ENCODE results near the gene SLC30A4. TPM values are rescaled to one million over a fixed set of nuclear protein-coding genes. Genes with fewer than 3 reads are reported as not detected.
A peak's percentile ranks its signal among the peaks of the same experiment; 100 is the strongest.

The SLC30A4 gene
- total RNA-seq, 2 donors from 2014 or later, result 0.53 to 1.2 TPM

DNA sequence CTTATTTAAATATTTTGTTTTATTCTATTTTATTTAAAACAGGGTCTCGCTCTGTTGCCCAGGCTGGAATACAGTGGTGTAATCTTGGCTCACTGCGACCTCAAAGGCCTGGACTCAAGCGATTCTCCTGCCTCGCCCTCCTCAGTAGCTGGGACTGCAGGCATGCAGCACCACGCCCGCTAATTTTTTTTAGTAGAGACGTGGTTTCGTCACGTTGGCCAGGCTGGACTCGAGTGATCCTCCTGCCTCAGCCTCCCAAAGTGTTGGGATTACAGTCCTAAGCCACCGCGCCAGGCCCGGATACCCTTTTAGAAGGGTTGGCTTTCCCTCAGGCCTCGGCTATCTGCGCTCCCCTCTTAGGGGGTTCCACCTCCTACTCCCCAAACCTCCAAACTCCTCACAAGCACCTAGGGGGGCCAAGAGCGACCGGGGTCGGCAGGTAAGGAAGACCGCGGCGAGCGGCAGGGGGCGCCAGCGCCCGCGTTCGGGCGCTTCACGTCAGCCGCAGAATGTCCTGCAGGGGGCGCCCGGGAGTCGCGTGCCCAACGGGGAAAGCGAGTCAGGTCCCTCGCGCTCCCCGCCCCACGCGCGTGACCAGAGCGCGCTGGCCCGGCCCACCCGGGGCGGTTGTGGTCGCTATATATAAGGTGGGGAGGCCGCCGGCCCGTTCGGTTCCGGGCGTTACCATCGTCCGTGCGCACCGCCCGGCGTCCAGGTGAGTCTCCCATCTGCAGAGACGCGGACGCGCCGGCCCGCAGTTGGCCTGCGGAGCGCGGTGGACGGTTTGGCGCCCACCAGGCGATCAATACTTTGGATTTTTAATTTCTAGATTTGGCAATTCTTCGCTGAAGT is 92.4 kb downstream of the SLC30A4 start:
- H3K27me3 Mint-ChIP-seq (ENCODE audit: insufficient read depth), result peaks cover 70% of the 10 kb centered on the region
- 13 to 40% methylated on average over 19 to 73 of the region's 73 CpGs for WGBS, 2 experiments (ENCODE audit: insufficient coverage in 1 of 2, insufficient read length in 1 of 2)

More for the DNA sequence above, 92.4 kb downstream of the SLC30A4 start:
- no peaks in the 10 kb centered on the region for H3K9me3 Mint-ChIP-seq
- H3K4me3 Mint-ChIP-seq, result peak overlapping the region; percentile 30
- Histone ChIP-seq H3K4me3 (ENCODE audit: low read length) (peak overlapping the region; percentile 71), H3K9ac (ENCODE audit: extremely low read depth, low read length, poor library complexity, severe bottlenecking) (no peak overlapping the region), H3K36me3 (ENCODE audit: control insufficient read depth, insufficient read depth, low read length) (no peaks in the 10 kb centered on the region), H3K27ac (ENCODE audit: low read depth, low read length) (no peak overlapping the region), H3K4me1 (ENCODE audit: control insufficient read depth, insufficient read depth, low read length) (no peaks in the 10 kb centered on the region), H3K9me3 (ENCODE audit: control insufficient read depth, low read length) (no peaks in the 10 kb centered on the region), H3K27me3 (ENCODE audit: control insufficient read depth, insufficient read depth, low read length, poor library complexity, severe bottlenecking) (peaks cover 70% of the 10 kb centered on the region)
- H3K4me1 Mint-ChIP-seq, result peaks cover under 1% of the 10 kb centered on the region
- DNase-seq, result peak; percentile 93
- H3K27ac Mint-ChIP-seq, result no peak overlapping the region
- no peaks in the 10 kb centered on the region for H3K36me3 Mint-ChIP-seq (ENCODE audit: low read depth)
- peak; percentile 100 for TF ChIP-seq CTCF (conservative IDR thresholded peaks at IDR 0.05)

Other genes starting within 250 kb of the SLC30A4 start
- gene GATM, start 144.2 kb downstream of the SLC30A4 start, total RNA-seq, result 10 to 100 TPM; 35.2 to 83.4 TPM
- 10 to 100 TPM; 43.3 to 46.8 TPM for gene BLOC1S6, start 64.6 kb upstream of the SLC30A4 start, total RNA-seq
- under 1 TPM in 1 of 2 donors, not detected in 1; 0.24 TPM for gene SQOR, start 112.3 kb upstream of the SLC30A4 start, total RNA-seq